Retinal pigment epithelial cell (primary cell): Measurements from ENCODE around the gene SPAG8.

ENCODE experiments used
- DNase-seq: peaks from one replicate; pipeline ENCODE4 v3.0.0-alpha.2; 2010; ENCODE audit warnings: low read depth
- H3K4me3 ChIP-seq: 2 replicates; pipeline ENCODE4 v1.5.1; 2011; ENCODE audit warnings: mild to moderate bottlenecking, low read length, control low read depth, moderate library complexity
- CTCF ChIP-seq: conservative IDR thresholded peaks from 2 replicates; pipeline ENCODE4 v1.5.1; 2011; ENCODE audit warnings: low read depth, low read length, control low read depth, inconsistent platforms

Gene SPAG8

GRCh38 chr9:35771943-35772342 is 40.1 kb downstream of the SPAG8 start:
- TF ChIP-seq CTCF = no peak
- no peak for DNase-seq
- H3K4me3 ChIP-seq = no peak overlapping the region

GRCh38 chr9:35771534-35771933 is 40.5 kb downstream of the SPAG8 start:
- H3K4me3 ChIP-seq = no peak overlapping the region
- peak; percentile 56 for DNase-seq
- TF ChIP-seq CTCF = no peak

- DNase-seq = no peak
- no peak for TF ChIP-seq CTCF
- no peak overlapping the region for H3K4me3 ChIP-seq
These were observed 41.0 kb downstream of the SPAG8 start for GRCh38 chr9:35771075-35771433.

GRCh38 chr9:35769763-35770162 is 42.3 kb downstream of the SPAG8 start:
- no peak for TF ChIP-seq CTCF
- no peak for DNase-seq
- H3K4me3 ChIP-seq = no peak overlapping the region

- TF ChIP-seq CTCF = no peak
- no peak overlapping the region for H3K4me3 ChIP-seq
- no peak for DNase-seq
These were observed 44.6 kb downstream of the SPAG8 start for GRCh38 chr9:35767458-35767857.

- no peak for TF ChIP-seq CTCF
- no peak for DNase-seq
- H3K4me3 ChIP-seq = no peak overlapping the region
These were observed 45.1 kb downstream of the SPAG8 start for GRCh38 chr9:35766997-35767396.

- no peak for DNase-seq
- H3K4me3 ChIP-seq = no peak overlapping the region
- no peak for TF ChIP-seq CTCF
These were observed 48.3 kb downstream of the SPAG8 start for GRCh38 chr9:35763803-35764202.
